ENCODE results near the gene SLC41A1.

DNA sequence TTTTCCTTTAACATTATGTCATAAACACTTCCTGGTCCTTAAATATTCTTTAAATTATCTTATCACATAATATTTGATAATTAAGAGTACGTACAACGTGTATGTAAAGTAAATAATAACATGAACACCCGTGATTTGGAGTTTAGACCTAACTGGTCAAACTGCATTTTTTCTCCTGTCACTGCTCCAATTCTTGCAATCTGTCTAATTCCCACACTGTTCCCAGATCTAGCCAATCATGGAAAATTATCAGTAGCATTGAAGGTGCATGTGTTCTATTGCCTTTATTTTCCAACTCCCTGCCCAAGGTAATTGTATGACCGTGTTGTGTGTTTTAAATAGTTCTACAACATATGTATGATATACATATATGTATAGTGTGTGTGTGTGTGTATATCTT lies 39.0 kb upstream of the SLC41A1 start:
- TF ChIP-seq, protein P1, sequence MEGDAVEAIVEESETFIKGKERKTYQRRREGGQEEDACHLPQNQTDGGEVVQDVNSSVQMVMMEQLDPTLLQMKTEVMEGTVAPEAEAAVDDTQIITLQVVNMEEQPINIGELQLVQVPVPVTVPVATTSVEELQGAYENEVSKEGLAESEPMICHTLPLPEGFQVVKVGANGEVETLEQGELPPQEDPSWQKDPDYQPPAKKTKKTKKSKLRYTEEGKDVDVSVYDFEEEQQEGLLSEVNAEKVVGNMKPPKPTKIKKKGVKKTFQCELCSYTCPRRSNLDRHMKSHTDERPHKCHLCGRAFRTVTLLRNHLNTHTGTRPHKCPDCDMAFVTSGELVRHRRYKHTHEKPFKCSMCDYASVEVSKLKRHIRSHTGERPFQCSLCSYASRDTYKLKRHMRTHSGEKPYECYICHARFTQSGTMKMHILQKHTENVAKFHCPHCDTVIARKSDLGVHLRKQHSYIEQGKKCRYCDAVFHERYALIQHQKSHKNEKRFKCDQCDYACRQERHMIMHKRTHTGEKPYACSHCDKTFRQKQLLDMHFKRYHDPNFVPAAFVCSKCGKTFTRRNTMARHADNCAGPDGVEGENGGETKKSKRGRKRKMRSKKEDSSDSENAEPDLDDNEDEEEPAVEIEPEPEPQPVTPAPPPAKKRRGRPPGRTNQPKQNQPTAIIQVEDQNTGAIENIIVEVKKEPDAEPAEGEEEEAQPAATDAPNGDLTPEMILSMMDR (IDR thresholded peaks at IDR 0.05; ENCODE audit: low read depth, low read length): no peak
- TF ChIP-seq, protein P2, sequence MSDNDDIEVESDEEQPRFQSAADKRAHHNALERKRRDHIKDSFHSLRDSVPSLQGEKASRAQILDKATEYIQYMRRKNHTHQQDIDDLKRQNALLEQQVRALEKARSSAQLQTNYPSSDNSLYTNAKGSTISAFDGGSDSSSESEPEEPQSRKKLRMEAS (IDR thresholded peaks at IDR 0.05; ENCODE audit: low read depth, low read length): no peak

Data from NB4 (cell line).